Muscle layer of colon (tissue), 2 donors: ENCODE results near the gene LALBA.

Source experiments
- H3K27ac ChIP-seq: one replicate; pipeline ENCODE4 v1.7.0; 2013; ENCODE audit warnings: low read depth, mild to moderate bottlenecking, low read length, moderate library complexity
- H3K27me3 ChIP-seq, 2 donors: one replicate each; pipeline ENCODE4 v1.7.0; 2013; ENCODE audit warnings: low read length in 2 of 2, mild to moderate bottlenecking in 2 of 2; ENCODE audit not compliant: insufficient read depth in 2 of 2, control insufficient read depth in 1 of 2
- H3K36me3 ChIP-seq: one replicate; pipeline ENCODE4 v1.7.0; 2013; ENCODE audit warnings: mild to moderate bottlenecking, low read length; ENCODE audit not compliant: insufficient read depth
- H3K4me1 ChIP-seq: one replicate; pipeline ENCODE4 v1.7.0; 2013; ENCODE audit warnings: mild to moderate bottlenecking, low read length; ENCODE audit not compliant: insufficient read depth
- H3K4me3 ChIP-seq, 2 donors: one replicate each; pipeline ENCODE4 v1.7.0; 2013; ENCODE audit warnings: low read length in 2 of 2, low read depth in 1 of 2, mild to moderate bottlenecking in 1 of 2, moderate library complexity in 1 of 2
- H3K9ac ChIP-seq: one replicate; pipeline ENCODE4 v1.7.0; 2013; ENCODE audit warnings: low read length
- H3K9me3 ChIP-seq: one replicate; pipeline ENCODE4 v1.7.0; 2013; ENCODE audit warnings: mild to moderate bottlenecking, low read length
- donor health status: abdominal sarcoma.
- donor health status: Adenocarcinoma of cecum.

The LALBA gene

GRCh38 chr12:48569946-48570345, at the start of gene LALBA:
Gene LALBA (minus strand): TSS chr12:48570046. CDS start chr12:48570020, 26 bp downstream.
- no peaks in the 10 kb centered on the region for H3K36me3 ChIP-seq
- H3K27ac ChIP-seq: no peak within 1 kb of the TSS
- no peaks in the 10 kb centered on the region for H3K27me3 ChIP-seq
- H3K9me3 ChIP-seq: no peaks in the 10 kb centered on the region
- no peak within 1 kb of the TSS for H3K9ac ChIP-seq
- H3K4me3 ChIP-seq: no peak within 1 kb of the TSS
- H3K4me1 ChIP-seq: no peaks in the 10 kb centered on the region

DNA sequence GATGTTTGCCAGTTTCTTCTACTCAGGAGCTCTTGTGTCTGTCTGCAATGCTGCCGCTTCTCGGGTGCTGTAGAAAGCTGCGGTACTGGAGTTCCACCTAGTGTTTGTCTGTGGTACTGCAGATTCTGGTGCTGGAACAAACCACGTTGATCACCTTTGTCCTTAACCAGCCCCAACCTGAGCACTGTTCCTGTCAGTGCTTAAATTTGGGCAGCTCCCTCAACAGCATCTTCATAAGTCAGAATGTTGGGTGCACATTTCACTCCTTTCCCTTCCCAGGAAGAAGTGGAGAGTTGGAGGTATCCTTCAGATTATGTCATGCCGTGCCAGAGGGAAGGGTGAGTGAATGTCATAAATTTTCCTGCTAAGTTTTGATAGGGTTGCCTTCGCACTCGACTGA, 48.7 kb upstream of the LALBA start:
- H3K4me3 ChIP-seq: no peak overlapping the region

DNA sequence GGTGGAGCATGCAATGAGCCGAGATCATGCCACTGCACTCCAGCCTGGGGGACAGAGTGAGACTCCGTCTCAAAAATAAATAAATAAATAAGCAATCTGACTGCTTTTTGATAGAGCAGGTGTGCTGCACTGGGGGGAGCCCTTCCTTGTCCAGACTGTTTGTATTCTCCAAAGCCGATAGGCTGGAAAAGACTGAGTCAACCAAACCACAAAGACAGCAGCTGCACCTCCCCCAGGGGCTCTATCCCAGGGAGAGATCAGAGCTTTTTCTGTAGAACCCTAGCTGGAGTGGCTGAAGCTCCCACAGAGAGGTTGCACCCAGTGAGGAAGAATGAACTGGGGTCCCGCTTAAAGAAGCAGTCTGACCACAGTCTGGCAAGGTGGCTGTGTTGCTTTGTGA, 45.8 kb upstream of the LALBA start:
- H3K36me3 ChIP-seq: no peaks in the 10 kb centered on the region
- no peak overlapping the region for H3K4me3 ChIP-seq
- no peak overlapping the region for H3K9ac ChIP-seq
- no peak overlapping the region for H3K27ac ChIP-seq
- H3K4me1 ChIP-seq: no peaks in the 10 kb centered on the region
- H3K27me3 ChIP-seq: no peaks in the 10 kb centered on the region
- H3K9me3 ChIP-seq: no peaks in the 10 kb centered on the region

More for the DNA sequence above, 48.7 kb upstream of the LALBA start:
- Histone ChIP-seq H3K27ac (no peak overlapping the region), H3K9ac (no peak overlapping the region), H3K4me1 (no peaks in the 10 kb centered on the region), H3K36me3 (no peaks in the 10 kb centered on the region), H3K9me3 (no peaks in the 10 kb centered on the region), H3K27me3 (no peaks in the 10 kb centered on the region)

DNA sequence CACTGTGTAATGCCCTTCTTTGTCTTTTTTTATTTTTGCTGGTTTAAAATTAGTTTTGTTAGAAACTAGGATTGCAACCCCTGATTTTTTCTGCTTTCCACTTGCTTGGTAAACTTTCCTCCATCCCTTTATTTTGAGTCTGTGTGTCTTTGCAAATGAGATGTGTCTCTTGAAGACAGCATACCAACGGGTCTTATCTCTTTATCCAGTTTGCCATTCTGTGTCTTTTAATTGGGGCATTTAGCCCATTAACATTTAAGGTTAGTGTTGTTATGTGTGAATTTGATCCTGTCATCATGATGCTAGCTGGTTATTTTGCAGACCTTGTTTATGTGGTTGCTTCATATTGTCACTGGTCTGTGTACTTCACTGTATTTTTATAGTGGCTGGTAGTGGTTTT, 43.5 kb upstream of the LALBA start:
- H3K36me3 ChIP-seq: no peaks in the 10 kb centered on the region
- no peaks in the 10 kb centered on the region for H3K27me3 ChIP-seq
- H3K27ac ChIP-seq: no peak overlapping the region
- H3K4me1 ChIP-seq: no peaks in the 10 kb centered on the region
- H3K9ac ChIP-seq: no peak overlapping the region
- no peak overlapping the region for H3K4me3 ChIP-seq
- no peaks in the 10 kb centered on the region for H3K9me3 ChIP-seq

DNA sequence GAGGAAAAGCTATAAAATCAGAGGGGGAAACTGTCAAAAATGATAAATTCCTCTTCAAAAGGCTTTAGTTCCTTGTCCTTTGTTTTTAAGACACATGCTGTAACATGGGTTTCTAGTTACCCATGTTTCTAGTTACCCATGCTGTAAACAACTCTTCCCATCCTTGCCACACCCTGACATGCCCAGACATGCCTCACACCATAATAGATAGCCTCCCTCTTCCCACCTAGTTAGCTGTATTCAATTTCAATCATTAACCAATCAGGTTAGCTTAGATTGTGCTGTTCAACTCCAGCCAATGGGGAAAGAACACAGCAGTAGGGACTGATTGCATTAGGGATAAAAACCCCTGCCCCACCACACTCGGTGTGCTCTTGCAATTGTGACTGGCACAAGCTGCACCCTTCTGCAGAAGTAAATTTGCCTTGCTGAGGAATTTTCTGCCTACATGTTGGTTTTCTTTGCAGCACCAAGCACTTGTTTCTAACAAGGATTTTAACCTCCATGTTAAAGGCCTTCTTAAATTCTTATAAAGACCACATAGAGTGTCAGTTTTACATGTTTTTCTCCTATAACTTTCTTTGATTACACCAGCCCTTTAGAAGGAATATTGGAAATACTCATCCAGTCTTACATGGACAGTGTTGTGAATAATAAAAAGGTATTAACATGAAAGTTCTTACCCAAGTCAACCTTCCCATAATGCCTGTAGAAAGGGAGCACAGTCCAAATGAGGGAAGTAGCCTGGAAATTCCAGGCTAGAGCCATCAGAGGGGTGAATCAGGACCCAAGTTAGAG, 32.5 kb upstream of the LALBA start:
- H3K4me3 ChIP-seq: no peak overlapping the region
- peaks cover 3% of the 10 kb centered on the region for H3K9me3 ChIP-seq
- no peaks in the 10 kb centered on the region for H3K36me3 ChIP-seq
- H3K27ac ChIP-seq: no peak overlapping the region
- no peak overlapping the region for H3K9ac ChIP-seq
- no peaks in the 10 kb centered on the region for H3K4me1 ChIP-seq
- no peaks in the 10 kb centered on the region for H3K27me3 ChIP-seq

DNA sequence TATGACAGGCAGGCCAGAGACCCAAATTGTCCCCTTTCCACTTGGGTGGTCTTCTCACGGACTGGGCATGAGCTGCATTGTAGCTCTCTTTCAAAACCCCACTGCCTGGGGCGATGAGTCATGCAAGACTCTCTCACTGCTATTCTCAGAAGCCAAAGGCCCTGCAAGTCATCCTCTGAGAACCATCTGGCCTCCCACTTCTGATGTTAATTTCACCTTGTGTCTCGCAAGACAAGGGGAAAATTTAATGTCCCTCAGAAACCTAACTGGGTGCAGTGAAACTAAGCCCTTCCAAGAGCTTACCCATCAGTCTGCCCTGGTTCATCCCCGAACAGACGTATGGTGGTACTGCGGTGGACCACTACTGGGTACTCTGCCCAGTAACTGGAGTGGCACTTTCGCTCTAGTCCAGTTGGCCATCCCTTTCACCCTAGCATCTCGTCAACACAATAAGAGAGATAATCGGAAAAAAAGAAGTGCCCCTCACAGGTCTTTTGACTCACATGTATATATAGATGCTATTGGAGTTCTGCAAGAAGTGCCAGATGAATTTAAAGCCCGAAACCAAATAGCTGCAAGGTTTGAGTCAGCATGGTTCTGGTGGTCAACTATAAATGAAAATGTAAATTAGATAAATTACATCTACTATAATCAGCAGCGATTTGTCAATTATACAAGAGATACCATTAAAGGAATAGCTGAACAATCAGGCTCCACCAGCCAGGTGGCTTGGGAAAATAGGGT, 31.3 kb upstream of the LALBA start:
- Histone ChIP-seq H3K4me3 (no peak overlapping the region), H3K36me3 (no peaks in the 10 kb centered on the region), H3K27ac (no peak overlapping the region), H3K9me3 (no peaks in the 10 kb centered on the region), H3K4me1 (no peaks in the 10 kb centered on the region), H3K9ac (no peak overlapping the region), H3K27me3 (no peaks in the 10 kb centered on the region)

DNA sequence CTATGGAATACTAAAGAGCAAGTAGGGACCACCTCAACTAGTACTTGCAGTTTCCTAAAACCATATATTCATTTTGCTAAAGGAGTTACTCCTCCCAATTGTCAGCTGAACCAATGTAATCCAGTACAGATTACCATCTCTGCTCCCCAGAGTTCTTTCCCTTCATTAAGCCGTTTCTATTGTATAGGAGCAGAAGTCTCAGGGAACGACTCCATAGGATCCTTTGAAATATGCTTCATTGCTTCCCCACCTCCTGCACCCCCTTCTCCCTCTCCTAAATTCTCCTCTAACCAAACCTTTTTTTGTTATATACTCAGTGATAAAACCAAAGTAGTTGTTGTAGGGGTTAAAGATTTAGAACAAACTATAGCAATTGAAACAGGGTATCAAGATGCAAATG, 30.7 kb upstream of the LALBA start:
- Histone ChIP-seq H3K4me1 (no peaks in the 10 kb centered on the region), H3K9ac (no peak overlapping the region), H3K36me3 (no peaks in the 10 kb centered on the region), H3K9me3 (no peaks in the 10 kb centered on the region), H3K27ac (no peak overlapping the region), H3K4me3 (no peak overlapping the region), H3K27me3 (no peaks in the 10 kb centered on the region)

DNA sequence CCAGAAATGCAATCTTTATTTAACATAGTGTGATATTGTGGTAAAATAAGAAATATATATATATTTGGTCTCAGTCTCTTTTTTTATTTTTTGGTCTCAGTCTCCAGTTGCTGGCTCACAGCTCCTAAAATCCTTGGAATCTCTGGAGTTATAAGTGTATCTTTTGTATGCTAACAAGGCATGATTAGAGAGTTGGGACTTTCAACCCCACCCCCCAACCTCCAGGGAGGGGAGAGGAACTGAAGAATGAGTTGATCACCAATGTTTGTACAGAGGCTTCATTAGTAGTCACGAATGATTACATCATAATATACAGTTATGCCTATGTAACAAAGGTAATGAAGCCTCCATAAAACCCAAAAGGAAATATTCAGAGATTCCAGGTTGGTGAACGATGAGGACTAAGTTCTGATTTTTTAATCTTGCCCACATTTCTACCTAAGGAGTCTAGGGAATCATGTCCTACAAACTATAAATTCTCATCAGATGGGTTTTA, 22.8 kb upstream of the LALBA start:
- H3K27me3 ChIP-seq: no peaks in the 10 kb centered on the region
- H3K4me3 ChIP-seq: no peak overlapping the region
- no peak overlapping the region for H3K27ac ChIP-seq
- H3K36me3 ChIP-seq: no peaks in the 10 kb centered on the region
- no peaks in the 10 kb centered on the region for H3K9me3 ChIP-seq
- no peaks in the 10 kb centered on the region for H3K4me1 ChIP-seq
- H3K9ac ChIP-seq: no peak overlapping the region

DNA sequence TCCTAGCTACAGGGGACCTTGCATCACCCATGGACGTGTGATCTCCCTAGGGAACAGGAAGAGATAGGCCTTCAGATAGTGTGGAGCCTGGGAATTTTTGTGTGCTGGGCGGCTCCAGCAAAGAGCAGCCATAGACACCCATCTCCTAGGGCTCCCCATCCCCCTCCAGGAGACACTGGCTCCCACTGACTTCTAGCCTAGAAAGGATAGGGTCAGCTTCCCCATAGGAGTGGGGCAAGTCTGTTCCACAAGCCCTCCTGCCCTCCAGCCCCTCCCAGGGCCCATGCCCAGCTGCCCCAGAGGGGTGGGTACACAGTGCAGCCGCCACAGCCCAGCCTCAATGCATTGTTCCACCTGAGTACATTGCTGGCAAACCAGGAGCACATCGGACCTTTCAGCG, 16.5 kb upstream of the LALBA start:
- Histone ChIP-seq H3K9ac (no peak overlapping the region), H3K27ac (no peak overlapping the region)

DNA sequence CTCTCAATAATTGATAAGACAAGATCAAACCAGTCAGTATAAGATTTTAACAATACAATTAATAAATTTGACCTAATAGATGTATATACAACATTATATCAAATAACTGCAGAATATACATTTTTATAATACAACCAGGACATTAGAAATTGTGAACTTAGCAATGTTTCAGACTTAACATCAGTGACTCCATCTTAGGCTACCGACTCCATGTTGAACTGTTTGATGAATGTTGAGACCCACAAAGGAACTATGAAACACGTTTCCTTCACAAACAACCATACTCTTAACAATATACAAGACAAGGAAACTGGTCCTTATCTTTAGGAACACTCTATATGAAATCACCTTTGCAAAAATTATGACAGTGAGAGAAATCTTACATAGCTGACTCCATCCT, 13.9 kb upstream of the LALBA start:
- Histone ChIP-seq H3K27ac (no peak overlapping the region), H3K4me3 (no peak overlapping the region), H3K9ac (no peak overlapping the region), H3K9me3 (no peaks in the 10 kb centered on the region), H3K27me3 (peaks cover 0 to 4% of the 10 kb centered on the region in 2 donors), H3K36me3 (no peaks in the 10 kb centered on the region), H3K4me1 (no peaks in the 10 kb centered on the region)

More for the DNA sequence above, 16.5 kb upstream of the LALBA start:
- H3K4me1 ChIP-seq: no peaks in the 10 kb centered on the region
- no peak overlapping the region for H3K4me3 ChIP-seq
- H3K9me3 ChIP-seq: no peaks in the 10 kb centered on the region
- H3K27me3 ChIP-seq: peaks cover 0 to 4% of the 10 kb centered on the region in 2 donors
- no peaks in the 10 kb centered on the region for H3K36me3 ChIP-seq

DNA sequence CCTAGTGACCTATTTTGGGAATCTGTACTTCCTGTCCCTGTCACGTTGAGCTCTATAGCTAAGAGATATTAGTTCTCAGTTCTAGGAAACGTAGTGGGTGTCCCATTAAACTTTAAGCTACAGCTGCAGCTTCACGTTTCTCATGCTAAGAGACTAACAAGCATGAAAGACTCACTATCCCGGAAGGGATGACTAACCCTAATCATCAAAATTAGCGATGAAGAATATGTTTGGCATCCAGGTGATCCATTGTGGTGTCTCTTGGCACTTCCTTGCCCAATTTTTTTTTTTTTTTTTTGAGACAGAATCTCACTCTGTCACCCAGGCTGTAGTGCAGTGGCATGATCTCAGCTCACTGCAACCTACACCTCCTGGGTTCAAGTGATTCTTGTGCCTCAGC, 11.0 kb upstream of the LALBA start:
- Histone ChIP-seq H3K9ac (no peak overlapping the region), H3K4me3 (no peak overlapping the region), H3K36me3 (no peaks in the 10 kb centered on the region), H3K9me3 (no peaks in the 10 kb centered on the region), H3K27ac (no peak overlapping the region), H3K27me3 (no peaks in the 10 kb centered on the region), H3K4me1 (no peaks in the 10 kb centered on the region)
